Left forelimb (tissue), 1 donor: Measurements from ENCODE around the gene TBX15.

ENCODE experiments used
- DNase-seq: peaks from one replicate; pipeline ENCODE4 v3.0.0-alpha.2; 2018; ENCODE audit warnings: low spot score

The TBX15 gene

GRCh38 chr1:118890851-118891384 lies 97.2 kb downstream of the TBX15 start:
- no peak for DNase-seq

GRCh38 chr1:118884946-118885345 lies 103.2 kb downstream of the TBX15 start:
- no peak for DNase-seq

GRCh38 chr1:118881751-118882150 lies 106.4 kb downstream of the TBX15 start:
- DNase-seq: no peak

GRCh38 chr1:118878661-118879060 lies 109.5 kb downstream of the TBX15 start:
- no peak for DNase-seq

GRCh38 chr1:118877668-118878396 lies 110.3 kb downstream of the TBX15 start:
- DNase-seq: no peak

GRCh38 chr1:118871582-118872171 lies 116.5 kb downstream of the TBX15 start:
- DNase-seq: no peak

- no peak for DNase-seq
These were observed 119.8 kb downstream of the TBX15 start for GRCh38 chr1:118868387-118868786.

GRCh38 chr1:118866330-118866729 lies 121.8 kb downstream of the TBX15 start:
- DNase-seq: no peak

- no peak for DNase-seq
These were observed 124.5 kb downstream of the TBX15 start for GRCh38 chr1:118863688-118864087.

- no peak for DNase-seq
These were observed 125.4 kb downstream of the TBX15 start for GRCh38 chr1:118862755-118863154.

- DNase-seq: no peak
These were observed 126.9 kb downstream of the TBX15 start for GRCh38 chr1:118861216-118861615.

GRCh38 chr1:118859999-118860398 lies 128.1 kb downstream of the TBX15 start:
- DNase-seq: no peak

- no peak for DNase-seq
These were observed 141.7 kb downstream of the TBX15 start for GRCh38 chr1:118846443-118846842.

- DNase-seq: peak; percentile 74
These were observed 145.5 kb downstream of the TBX15 start for GRCh38 chr1:118842452-118843201.

GRCh38 chr1:118841521-118841920 lies 146.6 kb downstream of the TBX15 start:
- DNase-seq: no peak
